GM23338 (cell line): Measurements from ENCODE around the gene CCNA2. TPM values are rescaled to one million over a fixed set of nuclear protein-coding genes. Genes with fewer than 3 reads are reported as not detected.

ENCODE experiments used
- ATAC-seq: fragments of 200-7000 bp; cut with Tn5 transposase; 3 replicates; pipeline ENCODE4 v1.9.1; 2020
- DNase-seq: peaks from one replicate; pipeline ENCODE4 v3.0.0-alpha.2; 2015; ENCODE audit warnings: low spot score
- H2AFZ ChIP-seq: fragments of 200-600 bp; sonication (generic); 2 replicates; pipeline ENCODE4 v1.8.0; 2016; ENCODE audit warnings: antibody characterized with exemption, mild to moderate bottlenecking, moderate library complexity
- H3F3A ChIP-seq: fragments of 200-600 bp; sonication (generic); replicated peaks from 2 replicates; pipeline ENCODE4 v1.8.0; 2017; ENCODE audit warnings: antibody characterized with exemption, mixed run types, low read depth
- H3K27ac ChIP-seq: fragments of 200-600 bp; sonication (generic); 2 replicates; pipeline ENCODE4 v1.6.1; 2016; ENCODE audit warnings: low read depth
- H3K27me3 ChIP-seq: fragments of 200-600 bp; sonication (generic); 2 replicates; pipeline ENCODE4 v1.8.0; 2016; ENCODE audit warnings: mild to moderate bottlenecking, mixed run types, moderate library complexity; ENCODE audit not compliant: insufficient read depth
- H3K36me3 ChIP-seq: fragments of 200-600 bp; sonication (generic); 2 replicates; pipeline ENCODE4 v1.8.0; 2016; ENCODE audit warnings: mild to moderate bottlenecking; ENCODE audit not compliant: insufficient read depth
- H3K4me1 ChIP-seq: fragments of 200-600 bp; sonication (generic); 2 replicates; pipeline ENCODE4 v1.8.0; 2016; ENCODE audit warnings: mild to moderate bottlenecking, moderate library complexity; ENCODE audit not compliant: insufficient read depth
- H3K4me2 ChIP-seq: fragments of 200-600 bp; sonication (generic); 2 replicates; pipeline ENCODE4 v1.7.1; 2017; ENCODE audit warnings: mixed run types
- H3K4me3 ChIP-seq: fragments of 200-600 bp; sonication (generic); 2 replicates; pipeline ENCODE4 v1.6.1; 2016; ENCODE audit warnings: mixed run types
- H3K79me2 ChIP-seq: fragments of 200-600 bp; sonication (generic); replicated peaks from 2 replicates; pipeline ENCODE4 v1.8.0; 2017; ENCODE audit warnings: mild to moderate bottlenecking; ENCODE audit not compliant: insufficient read depth
- H3K9me2 ChIP-seq: fragments of 200-600 bp; sonication (generic); 2 replicates; pipeline ENCODE4 v1.8.0; 2017; ENCODE audit not compliant: insufficient read depth
- H4K20me1 ChIP-seq: fragments of 200-600 bp; sonication (generic); replicated peaks from 2 replicates; pipeline ENCODE4 v1.8.0; 2017; ENCODE audit warnings: mild to moderate bottlenecking; ENCODE audit not compliant: insufficient read depth
- H3K27ac Mint-ChIP-seq: 2 replicates; pipeline ENCODE4 v1.8.0; 2020; ENCODE audit warnings: inconsistent platforms, mild to moderate bottlenecking, moderate library complexity, mixed read lengths
- H3K27me3 Mint-ChIP-seq: 3 replicates; pipeline ENCODE4 v1.8.0; 2022; ENCODE audit warnings: low read depth, mild to moderate bottlenecking, moderate library complexity, mixed read lengths, inconsistent platforms; ENCODE audit not compliant: insufficient read depth, poor library complexity
- H3K36me3 Mint-ChIP-seq: 3 replicates; pipeline ENCODE4 v1.8.0; 2021; ENCODE audit warnings: low read depth, mild to moderate bottlenecking, inconsistent platforms, moderate library complexity, mixed read lengths
- H3K4me1 Mint-ChIP-seq: 3 replicates; pipeline ENCODE4 v1.8.0; 2020; ENCODE audit warnings: mild to moderate bottlenecking, inconsistent platforms, mixed read lengths
- H3K4me3 Mint-ChIP-seq: 3 replicates; pipeline ENCODE4 v1.8.0; 2021; ENCODE audit warnings: moderate library complexity, mild to moderate bottlenecking, inconsistent platforms, mixed read lengths
- H3K9me3 Mint-ChIP-seq: 3 replicates; pipeline ENCODE4 v1.8.0; 2020; ENCODE audit warnings: moderate library complexity, mild to moderate bottlenecking, inconsistent platforms, mixed read lengths
- CREB1 ChIP-seq: fragments of 250-450 bp; sonication (Bioruptor Pico); IDR thresholded peaks from 2 replicates; pipeline ENCODE4 v1.5.0; 2020; ENCODE audit warnings: low read depth, mild to moderate bottlenecking, moderate library complexity
- ETS1 ChIP-seq: IDR thresholded peaks from 2 replicates; pipeline ENCODE4 v1.6.1; 2016; ENCODE audit warnings: antibody characterized with exemption
- EZH2 ChIP-seq: fragments of 200-600 bp; sonication (generic); IDR thresholded peaks from one replicate; pipeline ENCODE4 v1.8.0; 2017; ENCODE audit warnings: antibody characterized with exemption, mild to moderate bottlenecking, low read depth; ENCODE audit not compliant: unreplicated experiment
- EZH2phosphoT487 ChIP-seq: fragments of 200-600 bp; sonication (generic); IDR thresholded peaks from one replicate; pipeline ENCODE4 v1.8.1; 2018; ENCODE audit warnings: antibody characterized with exemption; ENCODE audit not compliant: unreplicated experiment
- ZNF114 ChIP-seq: fragments of 250-450 bp; sonication (Bioruptor Pico); IDR thresholded peaks from 2 replicates; pipeline ENCODE4 v1.5.0; 2020; ENCODE audit warnings: mild to moderate bottlenecking, moderate library complexity
- ZNF462 ChIP-seq: fragments of 250-450 bp; sonication (Bioruptor Pico); IDR thresholded peaks from 2 replicates; pipeline ENCODE4 v1.5.0; 2020; ENCODE audit warnings: mild to moderate bottlenecking, moderate library complexity
- polyA plus RNA-seq: library from polyadenylated mRNA; unstranded; fragments of >200 nt; fragmentation: Nextera tagmentation; extraction: Ambion mirVana; gene quantifications from 2 replicates; pipeline ENCODE4 v1.2.1, GENCODE V29; 2016
- total RNA-seq: library from RNA; depleted of rRNA; stranded (reverse); fragments of >200 nt; shearing (Covaris generic); gene quantifications from 2 replicates; pipeline ENCODE4 v1.2.3, GENCODE V29; 2014
- TF ChIP-seq, protein P1 (sequence below), 2 experiments: fragments of 200-600 bp in 1 of 2; sonication (generic) in 1 of 2; conservative IDR thresholded peaks; 2 replicates each; pipeline versions ENCODE4 v1.5.1 to v1.6.1; 2016 to 2017; ENCODE audit warnings: antibody characterized with exemption in 2 of 2, low read depth in 2 of 2, mild to moderate bottlenecking in 2 of 2, moderate library complexity in 1 of 2

CCNA2 gene
- total and polyA plus RNA-seq, 2 experiments from 2014 or later = 60.5 to 160 TPM

GRCh38 chr4:121794505-121795188 lies 29.0 kb downstream of the CCNA2 start:
- Histone ChIP-seq H3K9me2 (no peaks in the 10 kb centered on the region), H3K27ac (peak overlapping the region; percentile 81; the same call in 1 of the 2 replicates), H3K79me2 (no peaks in the 10 kb centered on the region), H3K36me3 (no peaks in the 10 kb centered on the region), H3K27me3 (no peaks in the 10 kb centered on the region), H4K20me1 (no peaks in the 10 kb centered on the region), H3F3A (no peaks in the 10 kb centered on the region), H3K4me1 (peaks cover 13% of the 10 kb centered on the region), H3K4me2 (peak overlapping the region; percentile 7; the same call in 1 of the 2 replicates), H3K4me3 (no peak overlapping the region), H2AFZ (no peak overlapping the region)
- Mint-ChIP-seq H3K27ac (no peak overlapping the region; the same call in 1 of the 2 replicates), H3K4me1 (peaks cover 27% of the 10 kb centered on the region), H3K36me3 (no peaks in the 10 kb centered on the region), H3K9me3 (no peaks in the 10 kb centered on the region), H3K4me3 (no peak overlapping the region), H3K27me3 (peaks cover 2% of the 10 kb centered on the region)
- peak; percentile 51 for DNase-seq
- peak; percentile 63 for ATAC-seq
- TF ChIP-seq ETS1 = no peak
- no peak for TF ChIP-seq EZH2phosphoT487
- TF ChIP-seq ZNF114 (CRISPR knock-in tag) = no peak
- TF ChIP-seq, protein P1, sequence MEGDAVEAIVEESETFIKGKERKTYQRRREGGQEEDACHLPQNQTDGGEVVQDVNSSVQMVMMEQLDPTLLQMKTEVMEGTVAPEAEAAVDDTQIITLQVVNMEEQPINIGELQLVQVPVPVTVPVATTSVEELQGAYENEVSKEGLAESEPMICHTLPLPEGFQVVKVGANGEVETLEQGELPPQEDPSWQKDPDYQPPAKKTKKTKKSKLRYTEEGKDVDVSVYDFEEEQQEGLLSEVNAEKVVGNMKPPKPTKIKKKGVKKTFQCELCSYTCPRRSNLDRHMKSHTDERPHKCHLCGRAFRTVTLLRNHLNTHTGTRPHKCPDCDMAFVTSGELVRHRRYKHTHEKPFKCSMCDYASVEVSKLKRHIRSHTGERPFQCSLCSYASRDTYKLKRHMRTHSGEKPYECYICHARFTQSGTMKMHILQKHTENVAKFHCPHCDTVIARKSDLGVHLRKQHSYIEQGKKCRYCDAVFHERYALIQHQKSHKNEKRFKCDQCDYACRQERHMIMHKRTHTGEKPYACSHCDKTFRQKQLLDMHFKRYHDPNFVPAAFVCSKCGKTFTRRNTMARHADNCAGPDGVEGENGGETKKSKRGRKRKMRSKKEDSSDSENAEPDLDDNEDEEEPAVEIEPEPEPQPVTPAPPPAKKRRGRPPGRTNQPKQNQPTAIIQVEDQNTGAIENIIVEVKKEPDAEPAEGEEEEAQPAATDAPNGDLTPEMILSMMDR (conservative IDR thresholded peaks at IDR 0.05; ENCODE audit: low read depth in 2 of 2) = no peak
- TF ChIP-seq CREB1 (CRISPR knock-in tag) = no peak

GRCh38 chr4:121792966-121793365 lies 30.7 kb downstream of the CCNA2 start:
- no peaks in the 10 kb centered on the region for H4K20me1 ChIP-seq
- no peaks in the 10 kb centered on the region for H3K79me2 ChIP-seq
- ATAC-seq = no peak
- no peaks in the 10 kb centered on the region for H3K27me3 ChIP-seq
- Mint-ChIP-seq H3K4me1 (peaks cover 26% of the 10 kb centered on the region), H3K36me3 (no peaks in the 10 kb centered on the region), H3K27ac (no peak overlapping the region), H3K9me3 (no peaks in the 10 kb centered on the region), H3K27me3 (peaks cover 2% of the 10 kb centered on the region), H3K4me3 (no peak overlapping the region)
- H3F3A ChIP-seq = no peaks in the 10 kb centered on the region
- no peak overlapping the region for H3K4me3 ChIP-seq
- no peak overlapping the region for H3K4me2 ChIP-seq
- no peak for DNase-seq
- H3K36me3 ChIP-seq = no peaks in the 10 kb centered on the region
- TF ChIP-seq ZNF462 (CRISPR knock-in tag) = no peak
- TF ChIP-seq EZH2phosphoT487 = no peak
- TF ChIP-seq EZH2 = no peak
- TF ChIP-seq, protein P1 (conservative IDR thresholded peaks at IDR 0.05; ENCODE audit: low read depth in 2 of 2) = no peak
- no peak overlapping the region for H3K27ac ChIP-seq
- peaks cover 13% of the 10 kb centered on the region for H3K4me1 ChIP-seq
- H2AFZ ChIP-seq = no peak overlapping the region
- no peaks in the 10 kb centered on the region for H3K9me2 ChIP-seq
